Prostate gland (tissue), 2 donors: ENCODE measurements around the gene ZCCHC10. TPM values are rescaled to one million over a fixed set of nuclear protein-coding genes. Genes with fewer than 3 reads are reported as not detected.
"Not testable (repeated sequence)": the region's sequence is repeated elsewhere in the genome, so short reads cannot be mapped to it uniquely, and the experiment has no call there.

Experiments
- DNase-seq: peaks from one replicate; pipeline ENCODE4 v3.0.0-alpha.2; 2019; ENCODE audit warnings: low spot score
- H3K27ac ChIP-seq, 2 donors: fragments of 200-600 bp; sonication (generic); 2 replicates each; pipeline ENCODE4 v1.5.1; 2017 to 2019
- H3K27me3 ChIP-seq: fragments of 200-600 bp; sonication (generic); replicated peaks from 2 replicates; pipeline ENCODE4 v1.5.1; 2019; ENCODE audit not compliant: insufficient read depth
- H3K36me3 ChIP-seq, 2 donors: fragments of 200-600 bp; sonication (generic); 1 replicate in 1 of 2; 2 replicates in 1 of 2; pipeline versions ENCODE4 v1.5.1 to v1.8.1; 2017 to 2019
- H3K4me1 ChIP-seq: fragments of 200-600 bp; sonication (generic); replicated peaks from 2 replicates; pipeline ENCODE4 v1.5.1; 2019
- H3K4me3 ChIP-seq, 2 donors: fragments of 200-600 bp; sonication (generic); 2 replicates each; pipeline ENCODE4 v1.5.1; 2017 to 2019
- H3K9me3 ChIP-seq: fragments of 200-600 bp; sonication (generic); 2 replicates; pipeline ENCODE4 v1.5.1; 2017
- CTCF ChIP-seq, 4 experiments: fragments of 200-600 bp in 2 of 4; fragments of 450-650 bp in 2 of 4; sonication (generic) in 2 of 4; IDR thresholded peaks; 1 replicate in 3 of 4; 2 replicates in 1 of 4; pipeline ENCODE4 v1.5.1; 2016 to 2019; ENCODE audit warnings: antibody characterized with exemption in 4 of 4, mild to moderate bottlenecking in 2 of 4, moderate library complexity in 2 of 4
- POLR2A ChIP-seq: fragments of 450-650 bp; IDR thresholded peaks from one replicate; pipeline ENCODE4 v1.6.1; 2016; ENCODE audit warnings: antibody characterized with exemption, mild to moderate bottlenecking
- POLR2AphosphoS5 ChIP-seq: sonication (generic); formaldehyde crosslinking; IDR thresholded peaks from one replicate; pipeline ENCODE4 v1.6.1; 2017; ENCODE audit warnings: antibody characterized with exemption
- WGBS: methylation state at CpG from one replicate; pipeline ENCODE4 v1.1.5; 2018; 5-methylcytosine and 5-hydroxymethylcytosine counted together
- intact Hi-C: fragments of 100-400 bp; cut with DNase I; formaldehyde crosslinking; loops from one replicate; pipeline ENCODE4 v1.14.2; 2022
- total RNA-seq, 2 donors: library from RNA; depleted of rRNA; stranded (reverse); fragments of >200 nt; gene quantifications; one replicate each; pipeline ENCODE4 v1.1.0, GENCODE V29; 2016

The ZCCHC10 gene
- total RNA-seq, 2 donors from 2014 or later = 7.8 to 10.5 TPM

- no peaks in the 10 kb centered on the region for H3K36me3 ChIP-seq
- H3K4me1 ChIP-seq = no peaks in the 10 kb centered on the region
- intact Hi-C loops = no loop called here
- no peak overlapping the region for H3K4me3 ChIP-seq
- TF ChIP-seq POLR2A = no peak
- TF ChIP-seq CTCF (IDR thresholded peaks at IDR 0.05) = no peak
- no peak for TF ChIP-seq POLR2AphosphoS5
- 96% methylated on average over 1 of the region's 1 CpG for WGBS
- no peak for DNase-seq
- no peaks in the 10 kb centered on the region for H3K9me3 ChIP-seq
- no peak overlapping the region for H3K27ac ChIP-seq
- H3K27me3 ChIP-seq = no peaks in the 10 kb centered on the region
Observed at GRCh38 chr5:133041910-133042309, 15.6 kb upstream of the ZCCHC10 start.

GRCh38 chr5:133041157-133041784 is 14.9 kb upstream of the ZCCHC10 start:
- H3K27me3 ChIP-seq = no peaks in the 10 kb centered on the region
- peak; percentile 49 for DNase-seq
- TF ChIP-seq POLR2AphosphoS5 (peak; percentile 38), CTCF (IDR thresholded peaks at IDR 0.05) (no peak)
- intact Hi-C loops = no loop called here
- WGBS = 54% methylated on average over 3 of the region's 3 CpGs
- no peaks in the 10 kb centered on the region for H3K36me3 ChIP-seq
- peak overlapping the region in 1 of 2 donors; percentile 15 for H3K27ac ChIP-seq
- no peaks in the 10 kb centered on the region for H3K4me1 ChIP-seq
- H3K4me3 ChIP-seq = no peak overlapping the region
- H3K9me3 ChIP-seq = no peaks in the 10 kb centered on the region

GRCh38 chr5:133036677-133037076 is 10.3 kb upstream of the ZCCHC10 start:
- 85% methylated on average over 6 of the region's 6 CpGs for WGBS
- H3K36me3 ChIP-seq, H3K27ac ChIP-seq, DNase-seq, H3K4me3 ChIP-seq, H3K4me1 ChIP-seq, H3K9me3 ChIP-seq, H3K27me3 ChIP-seq, intact Hi-C loops: not testable (repeated sequence)

- DNase-seq = no peak
- Histone ChIP-seq H3K27ac (no peak overlapping the region), H3K4me3 (no peak overlapping the region), H3K4me1 (no peaks in the 10 kb centered on the region), H3K36me3 (no peaks in the 10 kb centered on the region), H3K9me3 (no peaks in the 10 kb centered on the region), H3K27me3 (no peaks in the 10 kb centered on the region)
- intact Hi-C loops = no loop called here
- TF ChIP-seq POLR2AphosphoS5 (no peak), CTCF (IDR thresholded peaks at IDR 0.05) (no peak), POLR2A (no peak)
- 58% methylated on average over 2 of the region's 2 CpGs for WGBS
Observed at GRCh38 chr5:133035224-133035623, 8.9 kb upstream of the ZCCHC10 start.

GRCh38 chr5:133034064-133034463 is 7.7 kb upstream of the ZCCHC10 start:
- Histone ChIP-seq H3K36me3 (no peaks in the 10 kb centered on the region), H3K4me3 (no peak overlapping the region), H3K27ac (no peak overlapping the region), H3K4me1 (no peaks in the 10 kb centered on the region), H3K27me3 (no peaks in the 10 kb centered on the region), H3K9me3 (no peaks in the 10 kb centered on the region)
- no peak for DNase-seq
- intact Hi-C loops = no loop called here
- TF ChIP-seq POLR2AphosphoS5 (no peak), POLR2A (no peak), CTCF (IDR thresholded peaks at IDR 0.05) (no peak)
- 86% methylated on average over 11 of the region's 11 CpGs for WGBS
